Fibroblast of peridontal ligament (primary cell): ENCODE results near the gene LTO1.

Source experiments
- DNase-seq: peaks from one replicate; pipeline ENCODE4 v3.0.0-alpha.2; 2010; ENCODE audit errors: extremely low read depth

LTO1 gene

DNA sequence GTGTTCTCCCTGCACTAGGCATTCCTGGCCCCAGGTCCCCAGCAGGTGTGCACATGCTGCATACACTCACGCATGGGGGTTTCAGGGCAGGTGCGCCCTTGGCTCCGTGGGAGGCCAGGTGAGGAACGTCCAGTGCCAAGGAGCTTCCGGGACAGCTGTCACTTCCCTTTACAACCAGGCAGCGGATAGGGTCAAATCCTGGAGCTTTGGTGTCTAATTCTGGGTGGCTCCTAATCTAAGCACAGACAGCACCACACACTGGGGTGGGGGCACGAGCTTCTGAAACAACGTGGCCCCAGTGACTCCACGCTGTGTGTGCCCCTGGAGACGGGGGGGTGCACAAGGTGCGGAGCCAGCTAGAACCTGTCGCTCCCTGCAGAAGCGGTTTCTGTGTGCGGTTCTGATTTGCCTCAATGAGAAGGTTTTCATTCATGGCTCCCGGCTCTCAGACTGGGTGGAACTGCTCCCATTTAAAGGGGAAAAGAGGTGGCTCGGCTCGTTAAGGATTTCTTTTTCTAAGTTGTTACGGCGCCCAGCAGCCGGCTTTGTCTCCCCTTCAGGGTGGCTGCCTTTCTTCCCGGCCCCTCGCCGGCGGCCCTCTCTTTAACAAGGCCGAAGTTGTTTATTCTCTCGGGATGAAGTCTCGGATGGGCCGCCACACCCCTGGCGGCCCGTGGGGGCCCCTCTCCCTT, 29.2 kb downstream of the LTO1 start:
- DNase-seq: no peak

DNA sequence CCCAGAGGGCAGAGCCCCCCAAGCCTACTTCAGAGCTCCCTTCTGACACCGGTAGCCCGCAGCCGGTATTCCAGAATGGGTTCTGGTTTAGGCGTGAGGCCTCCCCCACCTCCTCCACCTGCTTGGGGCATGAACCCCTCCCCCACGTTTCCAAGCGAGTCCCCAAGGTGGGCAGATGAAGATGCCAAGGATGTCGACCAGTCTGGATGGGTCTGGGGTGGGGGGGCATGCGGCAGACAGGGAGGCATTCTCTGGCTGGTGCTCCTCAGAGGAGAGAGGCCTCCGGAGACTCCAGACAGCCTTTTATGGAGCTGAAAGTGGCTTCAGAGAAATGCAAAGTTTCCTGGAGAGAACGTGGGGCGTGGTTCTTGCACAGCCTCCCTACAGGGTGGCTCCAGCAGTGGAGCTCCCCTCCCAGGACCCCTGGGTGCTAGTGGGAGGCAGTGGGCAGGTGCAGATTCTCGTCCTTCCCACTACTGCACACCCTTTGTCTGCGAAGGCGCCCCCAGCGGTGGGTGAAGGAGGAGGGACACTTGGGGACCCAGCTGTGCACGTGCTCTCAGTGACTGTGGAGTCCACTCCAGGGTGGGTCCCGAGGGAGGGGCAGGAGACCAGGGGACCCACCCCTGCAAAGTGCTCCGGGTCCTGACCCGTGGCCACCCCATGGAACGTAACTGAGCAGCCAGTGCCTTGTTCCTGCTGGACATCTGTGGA, 30.0 kb downstream of the LTO1 start:
- DNase-seq: no peak

DNA sequence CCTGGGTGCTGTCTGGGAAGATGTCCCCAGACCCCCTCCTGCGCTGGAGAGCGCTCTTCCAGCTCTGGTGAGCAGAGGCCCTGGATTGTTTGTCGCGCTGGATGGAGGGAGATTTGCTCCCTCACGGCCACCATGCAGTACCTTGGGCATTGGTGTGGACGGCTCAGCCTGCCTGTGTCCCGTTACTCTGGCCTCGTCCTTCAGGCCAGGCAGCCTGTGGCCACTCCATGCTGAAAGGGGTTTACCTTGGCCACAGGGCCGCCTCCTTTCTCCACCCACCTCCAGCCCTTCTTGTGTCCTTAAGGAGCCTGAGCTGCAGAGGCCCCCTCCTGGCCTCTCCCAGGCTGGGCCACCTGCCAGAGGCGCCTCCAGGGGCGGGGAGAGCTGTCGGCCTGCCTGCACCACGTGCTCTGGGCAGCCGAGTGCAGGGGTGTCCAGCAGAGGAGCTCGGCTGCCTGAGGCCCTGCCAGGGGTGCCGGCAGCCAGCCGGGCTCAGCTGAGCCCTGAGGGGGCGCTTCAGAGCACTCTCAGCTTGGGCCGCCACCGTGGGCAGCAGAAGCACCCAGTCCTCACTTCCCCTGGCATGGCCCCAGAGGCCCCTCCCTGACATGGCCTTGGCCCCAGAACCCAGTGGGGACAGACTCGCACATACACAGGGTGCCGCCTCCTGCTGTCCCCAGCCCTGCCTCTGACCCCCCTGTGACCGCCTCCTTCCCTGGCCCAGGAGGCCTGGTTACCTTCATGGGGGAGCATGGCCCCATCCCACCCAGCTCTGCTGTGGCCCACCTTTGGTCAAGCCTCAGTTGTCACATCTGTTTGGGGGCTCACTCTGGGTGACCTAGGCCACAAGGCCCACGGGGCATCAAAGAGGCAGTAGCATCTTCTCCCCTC, 30.8 kb downstream of the LTO1 start:
- DNase-seq: peak; percentile 90

DNA sequence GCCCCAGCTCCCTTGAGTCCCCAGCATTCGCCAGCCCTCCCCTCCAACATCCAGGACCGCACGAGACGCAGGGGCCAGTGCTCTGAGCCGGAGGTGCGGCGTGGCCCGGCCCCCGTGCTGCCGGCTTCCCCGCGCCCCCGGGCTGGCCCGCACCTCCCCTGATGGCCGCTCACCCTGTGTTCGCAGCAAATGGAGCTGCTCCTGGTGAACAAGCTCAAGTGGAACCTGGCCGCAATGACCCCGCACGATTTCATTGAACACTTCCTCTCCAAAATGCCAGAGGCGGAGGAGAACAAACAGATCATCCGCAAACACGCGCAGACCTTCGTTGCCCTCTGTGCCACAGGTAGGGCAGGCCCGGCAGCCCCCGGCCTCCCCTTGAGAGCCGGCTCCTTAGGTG, 31.5 kb downstream of the LTO1 start:
- DNase-seq: no peak

DNA sequence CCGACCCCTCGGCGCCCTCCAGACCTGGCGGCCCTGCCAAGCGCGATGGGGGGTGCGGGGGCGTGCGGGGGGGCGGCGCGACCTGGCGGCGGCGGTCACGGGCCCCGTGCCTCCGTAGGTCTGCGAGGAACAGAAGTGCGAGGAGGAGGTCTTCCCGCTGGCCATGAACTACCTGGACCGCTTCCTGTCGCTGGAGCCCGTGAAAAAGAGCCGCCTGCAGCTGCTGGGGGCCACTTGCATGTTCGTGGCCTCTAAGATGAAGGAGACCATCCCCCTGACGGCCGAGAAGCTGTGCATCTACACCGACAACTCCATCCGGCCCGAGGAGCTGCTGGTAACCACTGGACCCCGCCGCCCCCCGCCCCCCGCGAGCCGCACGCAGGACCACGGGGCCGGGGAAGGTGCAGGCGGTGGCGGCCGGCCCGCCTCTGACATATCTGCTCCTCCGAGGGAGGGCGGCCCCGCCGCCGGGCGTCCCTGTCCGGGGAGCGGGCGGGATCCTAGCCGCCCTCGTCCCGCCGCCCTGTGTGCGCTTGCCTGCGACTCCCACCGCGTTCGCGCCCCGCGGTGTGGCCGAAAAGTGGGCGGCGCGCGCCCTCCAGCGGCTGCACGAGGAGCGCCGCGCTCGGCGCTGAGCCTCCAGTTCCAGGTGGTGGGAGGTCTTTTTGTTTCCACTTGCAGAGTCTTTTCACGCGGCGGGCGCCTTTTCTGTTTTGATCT, 32.1 kb downstream of the LTO1 start:
- DNase-seq: peak; percentile 77

DNA sequence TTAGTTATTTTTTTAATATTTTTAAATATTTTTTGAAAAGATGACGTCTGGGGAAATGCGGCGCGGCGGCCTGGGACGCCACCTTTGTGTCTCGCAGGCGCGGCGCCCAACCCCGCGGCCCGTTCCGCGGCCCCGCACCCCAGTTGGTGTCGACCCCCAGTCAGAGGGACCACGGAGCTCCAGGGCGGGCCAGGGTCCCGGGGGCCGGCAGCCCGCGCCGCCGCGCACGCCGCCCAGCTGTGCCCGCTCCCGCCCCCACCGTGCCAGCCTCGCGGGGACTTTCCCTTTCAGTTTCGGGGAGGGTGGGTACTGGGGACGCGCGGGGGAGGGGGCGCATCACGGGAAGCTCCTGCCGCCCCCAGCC, 32.6 kb downstream of the LTO1 start:
- no peak for DNase-seq

DNA sequence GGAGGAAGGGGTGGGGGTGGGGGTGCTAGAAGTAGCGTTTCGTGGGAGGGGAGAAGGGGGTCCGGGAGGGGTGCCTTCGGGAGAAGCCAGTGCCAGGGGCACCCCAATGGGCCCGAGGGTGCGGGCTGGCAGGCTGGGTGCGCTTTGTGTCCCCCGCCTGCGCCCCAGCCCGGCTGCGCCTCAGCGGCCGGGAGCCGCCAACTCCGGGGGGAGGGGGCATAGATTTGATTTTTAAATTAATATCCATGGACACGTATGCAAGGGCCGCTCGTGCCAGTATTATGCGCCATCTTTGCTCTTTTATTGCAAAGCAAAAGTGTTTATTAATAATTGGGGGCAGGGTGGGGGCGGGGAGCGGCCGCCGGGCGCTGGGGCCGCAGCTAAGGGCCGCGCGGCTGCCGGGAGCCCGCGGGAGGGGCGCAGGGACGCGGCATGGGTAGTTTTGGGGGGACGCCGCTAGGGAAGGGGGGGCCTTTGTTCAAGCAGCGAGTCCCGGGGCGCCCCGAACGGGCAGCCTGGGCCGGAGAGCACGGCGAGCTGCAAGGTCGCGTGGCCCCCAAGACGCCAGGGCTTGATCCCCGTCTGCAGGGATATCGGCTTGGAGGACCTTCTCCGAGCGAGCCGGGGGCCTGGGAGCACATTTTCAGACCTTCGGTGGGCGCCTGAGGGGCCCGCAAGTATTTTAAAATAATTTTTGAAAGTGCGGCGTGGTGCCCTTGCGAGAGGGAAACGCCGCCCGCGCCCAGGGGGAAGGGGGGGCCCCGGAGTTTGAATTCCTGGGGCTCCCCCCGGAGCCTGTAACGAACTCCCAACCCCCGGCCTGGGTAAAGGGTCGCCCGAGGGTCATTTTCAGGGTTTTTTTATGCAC, 33.2 kb downstream of the LTO1 start:
- DNase-seq: peak; percentile 32

DNA sequence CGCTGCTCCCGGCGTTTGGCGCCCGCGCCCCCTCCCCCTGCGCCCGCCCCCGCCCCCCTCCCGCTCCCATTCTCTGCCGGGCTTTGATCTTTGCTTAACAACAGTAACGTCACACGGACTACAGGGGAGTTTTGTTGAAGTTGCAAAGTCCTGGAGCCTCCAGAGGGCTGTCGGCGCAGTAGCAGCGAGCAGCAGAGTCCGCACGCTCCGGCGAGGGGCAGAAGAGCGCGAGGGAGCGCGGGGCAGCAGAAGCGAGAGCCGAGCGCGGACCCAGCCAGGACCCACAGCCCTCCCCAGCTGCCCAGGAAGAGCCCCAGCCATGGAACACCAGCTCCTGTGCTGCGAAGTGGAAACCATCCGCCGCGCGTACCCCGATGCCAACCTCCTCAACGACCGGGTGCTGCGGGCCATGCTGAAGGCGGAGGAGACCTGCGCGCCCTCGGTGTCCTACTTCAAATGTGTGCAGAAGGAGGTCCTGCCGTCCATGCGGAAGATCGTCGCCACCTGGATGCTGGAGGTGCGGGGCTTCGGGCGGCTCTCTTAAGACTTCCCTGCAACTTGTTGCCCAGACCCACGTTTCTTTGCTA, 34.1 kb downstream of the LTO1 start, which contains the start of gene CCND1:
TSS of gene CCND1 (plus strand) at position 162 of the 587 bp plus-strand sequence. CDS start at position 320, 158 bp downstream.
- peak; percentile 94 for DNase-seq

DNA sequence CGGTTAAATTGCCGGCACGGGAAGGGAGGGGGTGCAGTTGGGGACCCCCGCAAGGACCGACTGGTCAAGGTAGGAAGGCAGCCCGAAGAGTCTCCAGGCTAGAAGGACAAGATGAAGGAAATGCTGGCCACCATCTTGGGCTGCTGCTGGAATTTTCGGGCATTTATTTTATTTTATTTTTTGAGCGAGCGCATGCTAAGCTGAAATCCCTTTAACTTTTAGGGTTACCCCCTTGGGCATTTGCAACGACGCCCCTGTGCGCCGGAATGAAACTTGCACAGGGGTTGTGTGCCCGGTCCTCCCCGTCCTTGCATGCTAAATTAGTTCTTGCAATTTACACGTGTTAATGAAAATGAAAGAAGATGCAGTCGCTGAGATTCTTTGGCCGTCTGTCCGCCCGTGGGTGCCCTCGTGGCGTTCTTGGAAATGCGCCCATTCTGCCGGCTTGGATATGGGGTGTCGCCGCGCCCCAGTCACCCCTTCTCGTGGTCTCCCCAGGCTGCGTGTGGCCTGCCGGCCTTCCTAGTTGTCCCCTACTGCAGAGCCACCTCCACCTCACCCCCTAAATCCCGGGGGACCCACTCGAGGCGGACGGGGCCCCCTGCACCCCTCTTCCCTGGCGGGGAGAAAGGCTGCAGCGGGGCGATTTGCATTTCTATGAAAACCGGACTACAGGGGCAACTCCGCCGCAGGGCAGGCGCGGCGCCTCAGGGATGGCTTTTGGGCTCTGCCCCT, 34.7 kb downstream of the LTO1 start:
- DNase-seq: peak; percentile 42

DNA sequence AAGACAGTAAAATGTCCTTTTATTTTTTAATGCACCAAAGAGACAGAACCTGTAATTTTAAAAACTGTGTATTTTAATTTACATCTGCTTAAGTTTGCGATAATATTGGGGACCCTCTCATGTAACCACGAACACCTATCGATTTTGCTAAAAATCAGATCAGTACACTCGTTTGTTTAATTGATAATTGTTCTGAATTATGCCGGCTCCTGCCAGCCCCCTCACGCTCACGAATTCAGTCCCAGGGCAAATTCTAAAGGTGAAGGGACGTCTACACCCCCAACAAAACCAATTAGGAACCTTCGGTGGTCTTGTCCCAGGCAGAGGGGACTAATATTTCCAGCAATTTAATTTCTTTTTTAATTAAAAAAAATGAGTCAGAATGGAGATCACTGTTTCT, 35.3 kb downstream of the LTO1 start:
- DNase-seq: no peak

DNA sequence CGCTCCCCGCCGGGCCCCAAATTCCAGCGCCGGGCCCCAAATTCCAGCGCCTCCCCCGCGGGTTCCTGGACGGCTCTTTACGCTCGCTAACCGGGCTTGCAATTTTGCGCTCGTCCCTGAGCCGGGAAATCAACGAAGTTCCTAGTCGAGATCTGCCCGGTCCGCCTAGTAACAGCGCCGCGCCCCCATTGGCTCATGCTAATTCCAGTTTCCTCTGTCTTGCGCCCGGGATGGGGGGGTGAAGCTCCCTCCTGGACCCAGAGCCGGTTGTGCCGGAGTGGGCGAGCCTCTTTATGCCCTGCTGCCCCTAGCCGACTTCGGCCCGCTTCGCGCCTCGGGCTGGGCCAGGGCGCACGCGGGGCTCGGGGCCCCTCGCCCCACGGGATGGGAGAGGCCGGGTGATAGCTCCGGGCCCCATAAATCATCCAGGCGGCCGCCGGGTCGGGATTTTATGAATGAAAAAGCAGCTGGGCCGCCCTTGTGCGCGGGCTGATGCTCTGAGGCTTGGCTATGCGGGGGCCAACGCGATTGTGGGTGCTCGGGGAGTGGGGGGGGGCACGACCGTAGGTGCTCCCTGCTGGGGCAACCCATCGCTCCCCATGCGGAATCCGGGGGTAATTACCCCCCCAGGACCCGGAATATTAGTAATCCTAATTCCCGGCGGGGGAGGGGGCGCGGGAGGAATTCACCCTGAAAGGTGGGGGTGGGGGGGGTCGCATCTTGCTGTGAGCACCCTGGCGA, 36.0 kb downstream of the LTO1 start:
- peak; percentile 97 for DNase-seq

DNA sequence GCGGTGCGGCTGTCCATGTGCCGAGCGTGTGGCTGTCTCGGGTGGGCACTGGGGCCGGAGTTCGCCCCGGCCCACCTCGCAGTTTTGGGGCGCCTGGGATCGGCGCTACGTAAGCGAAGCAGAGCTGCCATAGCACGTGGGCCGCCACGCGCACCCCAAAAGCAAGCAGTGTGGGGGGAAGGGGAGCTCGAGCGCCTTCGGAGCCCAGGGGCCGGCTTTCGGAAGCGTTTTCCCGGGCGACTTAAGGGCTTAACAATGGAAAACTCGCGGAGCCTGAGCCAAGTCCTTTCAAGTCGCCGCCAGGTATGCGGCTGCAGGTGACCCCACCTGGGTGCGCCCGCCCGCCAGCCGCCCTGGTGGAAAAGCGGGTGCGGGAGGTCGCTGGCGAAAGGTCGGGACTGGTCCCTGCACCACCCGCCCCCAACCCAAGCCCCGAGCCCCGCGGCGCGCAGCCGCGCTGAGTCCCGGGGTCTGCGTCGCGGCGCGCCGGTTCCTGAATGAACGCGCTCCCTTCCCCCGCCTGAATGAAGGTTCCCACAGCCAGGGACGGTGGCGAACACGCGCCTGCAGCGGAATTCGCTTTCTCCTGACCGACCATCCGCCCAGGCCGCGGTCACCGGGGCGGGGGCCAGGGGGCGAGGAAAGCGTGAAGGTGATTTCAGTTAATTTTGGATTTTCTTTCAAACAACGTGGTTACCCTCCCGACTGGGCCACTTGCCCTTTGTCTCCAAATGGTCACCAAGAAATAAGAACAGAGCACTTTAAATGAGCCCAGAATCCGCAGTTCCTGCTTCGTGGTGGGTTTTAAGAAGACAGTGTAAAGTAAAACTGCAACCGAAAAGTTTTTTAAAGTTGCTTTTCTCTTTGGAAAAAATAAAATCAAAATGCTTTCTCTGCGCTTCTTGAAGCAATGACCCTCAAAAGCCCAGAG, 36.9 kb downstream of the LTO1 start:
- peak; percentile 75 for DNase-seq

DNA sequence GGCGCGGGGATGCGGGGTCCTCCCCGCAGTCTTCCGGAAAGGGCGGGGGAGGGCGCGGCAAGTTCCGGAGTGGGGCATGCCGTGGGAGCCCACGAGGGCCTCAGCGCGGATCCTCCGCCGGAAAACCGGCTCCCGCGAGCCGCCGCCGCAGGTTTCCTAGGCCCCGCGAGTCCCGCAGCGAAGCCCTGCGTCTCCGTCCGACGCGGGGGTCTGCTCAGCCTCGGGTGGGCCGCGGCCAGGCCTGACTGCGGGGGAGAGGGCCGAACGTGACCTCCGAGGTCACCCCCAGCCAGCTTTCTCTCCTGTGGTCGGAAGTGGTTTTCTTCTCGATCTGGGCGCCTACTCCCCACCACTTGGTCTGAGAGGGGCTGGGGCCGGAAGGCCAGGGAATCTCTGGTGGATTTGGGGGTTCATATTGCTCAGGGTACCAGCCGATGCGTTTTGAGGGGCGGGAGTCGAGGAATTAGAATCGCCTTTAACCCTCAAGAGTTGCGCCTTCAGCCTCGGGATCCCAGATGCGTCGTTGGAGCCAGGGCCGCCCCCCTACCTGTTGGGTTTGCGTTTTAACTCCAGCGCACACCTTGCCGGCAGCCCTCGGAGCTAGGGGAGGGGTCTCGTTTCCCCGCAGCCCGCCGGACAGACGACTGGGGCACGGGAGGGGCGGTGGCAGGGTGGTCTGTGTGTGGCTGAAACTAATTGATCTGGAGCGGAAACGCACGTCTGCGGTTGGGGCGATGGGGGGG, 37.8 kb downstream of the LTO1 start:
- DNase-seq: no peak

DNA sequence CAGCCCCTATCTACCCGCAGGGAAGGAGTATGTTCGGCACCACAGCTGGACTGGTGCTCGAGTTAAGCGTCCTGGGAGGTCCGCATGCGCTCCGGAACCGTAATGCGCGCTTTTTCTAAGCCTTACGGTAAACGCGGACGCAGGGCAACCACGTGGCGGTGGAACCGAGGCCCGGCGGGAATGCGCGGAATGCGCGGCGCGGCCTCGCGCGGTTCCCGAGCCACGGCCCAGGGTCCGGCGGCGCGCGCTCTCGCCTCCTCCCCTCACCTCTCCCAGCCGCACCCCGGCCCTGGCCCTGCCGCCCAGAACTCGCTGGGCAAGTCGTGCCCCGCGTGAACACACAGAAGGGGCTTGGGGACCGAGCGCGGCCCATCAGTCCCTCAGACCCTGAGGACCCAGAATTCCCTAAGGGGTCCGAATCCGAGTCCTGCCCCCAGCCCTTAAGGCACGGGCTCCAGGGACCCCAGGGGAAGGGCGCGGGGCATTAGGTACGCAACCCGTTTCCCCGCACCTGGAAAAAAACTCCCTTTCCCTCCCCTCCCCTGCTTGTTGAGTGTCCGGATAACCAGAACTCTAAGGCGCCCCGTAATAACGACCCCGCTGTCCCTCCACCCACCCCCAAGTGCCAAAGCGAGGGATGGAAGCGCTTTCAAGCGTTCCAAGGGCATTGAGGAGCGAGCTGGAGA, 38.5 kb downstream of the LTO1 start:
- DNase-seq: peak; percentile 93

DNA sequence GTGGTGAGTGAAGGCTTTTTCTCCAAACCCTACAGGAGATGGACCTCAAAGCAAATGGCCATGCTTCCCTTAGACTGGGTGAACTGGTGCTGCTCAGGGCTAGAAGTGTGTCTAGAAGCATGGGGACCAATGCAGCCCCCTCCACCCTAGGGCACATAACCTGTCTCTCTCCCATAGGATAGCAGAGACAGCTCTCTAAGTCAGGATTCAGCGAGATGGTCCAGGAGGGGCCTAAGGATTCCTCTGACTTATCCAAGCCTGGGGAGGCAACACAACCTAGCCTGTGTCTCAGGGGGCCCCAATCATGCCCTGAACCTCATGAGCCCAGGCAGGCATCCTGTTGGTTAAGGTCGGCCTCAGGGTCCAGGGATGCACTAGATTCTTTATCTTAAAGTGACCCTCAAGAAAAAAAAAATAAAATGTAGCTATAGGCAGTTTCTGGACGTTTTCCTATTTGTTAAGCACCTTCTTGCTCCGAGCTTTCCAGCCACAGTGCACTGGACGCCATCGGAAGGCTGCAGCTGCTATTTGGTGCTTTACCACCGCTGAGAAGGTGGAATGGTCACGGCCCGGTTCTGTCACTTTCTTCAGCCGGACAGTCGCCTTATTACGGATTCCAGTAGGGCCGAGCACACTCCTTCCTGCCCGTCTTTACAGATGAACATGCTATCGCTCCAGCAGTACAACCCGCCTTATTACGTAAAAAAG, 39.2 kb downstream of the LTO1 start:
- DNase-seq: no peak

DNA sequence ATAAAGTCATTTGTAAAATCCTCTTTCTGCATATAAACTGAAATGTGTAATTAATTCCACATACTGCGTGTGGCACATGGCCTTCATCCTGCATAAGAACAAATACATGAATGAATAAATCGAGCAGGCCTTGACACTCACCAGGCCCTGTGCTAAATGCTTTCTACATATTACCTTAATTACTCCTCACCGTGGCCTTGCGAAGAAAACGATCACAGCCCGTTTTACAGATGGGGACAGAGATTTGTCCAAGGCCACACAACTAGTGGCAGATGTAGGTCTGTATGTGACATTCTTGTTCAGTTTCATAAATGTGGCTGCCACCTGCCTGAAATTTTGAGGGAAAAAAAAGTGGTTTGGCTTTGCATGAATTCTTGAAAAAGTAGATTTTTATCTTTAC, 40.0 kb downstream of the LTO1 start:
- DNase-seq: no peak
